ENCODE results near the gene HSD17B4. TPM values are rescaled to one million over a fixed set of nuclear protein-coding genes. Genes with fewer than 3 reads are reported as not detected.
"Not testable (repeated sequence)": the region's sequence is repeated elsewhere in the genome, so short reads cannot be mapped to it uniquely, and the experiment has no call there.

Gene HSD17B4
- total RNA-seq, 1 donor from 2014 or later = 133 TPM

- not testable (repeated sequence) for DNase-seq
These were observed 19.5 kb upstream of the HSD17B4 start for GRCh38 chr5:119432674-119433237.

- peak; percentile 46 for DNase-seq
These were observed 16.7 kb upstream of the HSD17B4 start for GRCh38 chr5:119435436-119436132.

- not testable (repeated sequence) for DNase-seq
These were observed 14.3 kb upstream of the HSD17B4 start for GRCh38 chr5:119437785-119438586.

GRCh38 chr5:119438587-119438917 is 13.7 kb upstream of the HSD17B4 start:
- DNase-seq = not testable (repeated sequence)

- DNase-seq = no peak
These were observed 13.1 kb upstream of the HSD17B4 start for GRCh38 chr5:119439140-119439631.

- not testable (repeated sequence) for DNase-seq
These were observed 12.7 kb upstream of the HSD17B4 start for GRCh38 chr5:119439632-119440031.

GRCh38 chr5:119444643-119445042 is 7.7 kb upstream of the HSD17B4 start:
- DNase-seq = not testable (repeated sequence)

- DNase-seq = no peak
These were observed 6.8 kb upstream of the HSD17B4 start for GRCh38 chr5:119445544-119445943.

GRCh38 chr5:119449882-119450281 is 2.4 kb upstream of the HSD17B4 start:
- DNase-seq = no peak

GRCh38 chr5:119450627-119451026 is 1.7 kb upstream of the HSD17B4 start:
- not testable (repeated sequence) for DNase-seq

GRCh38 chr5:119451561-119451960 is 736 bp upstream of the HSD17B4 start:
- DNase-seq = no peak

GRCh38 chr5:119452060-119452372 is 281 bp upstream of the HSD17B4 start:
- DNase-seq = no peak

GRCh38 chr5:119453040-119453373 is 710 bp downstream of the HSD17B4 start:
- DNase-seq = peak; percentile 49

GRCh38 chr5:119454171-119454570 is 1.9 kb downstream of the HSD17B4 start:
- no peak for DNase-seq

- DNase-seq = no peak
These were observed 6.8 kb downstream of the HSD17B4 start for GRCh38 chr5:119458911-119459632.

- DNase-seq = no peak
These were observed 13.3 kb downstream of the HSD17B4 start for GRCh38 chr5:119465640-119466039.

- no peak for DNase-seq
These were observed 16.0 kb downstream of the HSD17B4 start for GRCh38 chr5:119468286-119468685.

GRCh38 chr5:119470105-119470763 is 17.9 kb downstream of the HSD17B4 start:
- no peak for DNase-seq

GRCh38 chr5:119470851-119471451 is 18.7 kb downstream of the HSD17B4 start:
- DNase-seq = peak; percentile 45

- DNase-seq = no peak
These were observed 20.9 kb downstream of the HSD17B4 start for GRCh38 chr5:119473241-119473640.

- no peak for DNase-seq
These were observed 24.0 kb downstream of the HSD17B4 start for GRCh38 chr5:119476341-119476740.

GRCh38 chr5:119478781-119479180 is 26.5 kb downstream of the HSD17B4 start:
- DNase-seq = no peak
